ENCODE measurements around the gene PITPNC1. TPM values are rescaled to one million over a fixed set of nuclear protein-coding genes. Genes with fewer than 3 reads are reported as not detected.

PITPNC1 gene
- total RNA-seq, 1 donor from 2014 or later: 12.4 TPM

- peak overlapping the region; percentile 60 for H3K4me2 ChIP-seq (ENCODE audit: low read length)
- peak overlapping the region; percentile 63 for H3K9ac ChIP-seq (ENCODE audit: low read length)
- H3K9me3 ChIP-seq (ENCODE audit: insufficient read depth, low read depth, low read length): no peaks in the 10 kb centered on the region
- DNase-seq (ENCODE audit: low read depth): peak; percentile 97
- Mint-ChIP-seq H3K4me3 (ENCODE audit: unreplicated experiment) (peak overlapping the region; percentile 58), H3K27ac (ENCODE audit: unreplicated experiment) (peak overlapping the region; percentile 79), H3K9me3 (ENCODE audit: unreplicated experiment) (no peaks in the 10 kb centered on the region), H3K4me1 (ENCODE audit: low read depth, unreplicated experiment) (peaks cover 11% of the 10 kb centered on the region), H3K27me3 (ENCODE audit: low read depth, unreplicated experiment) (no peaks in the 10 kb centered on the region), H3K36me3 (ENCODE audit: low read depth, unreplicated experiment) (no peaks in the 10 kb centered on the region)
- H3K4me1 ChIP-seq (ENCODE audit: insufficient read depth, low read length): peaks cover 13% of the 10 kb centered on the region
- H4K20me1 ChIP-seq (ENCODE audit: insufficient read depth, low read length): no peaks in the 10 kb centered on the region
- H2AFZ ChIP-seq (ENCODE audit: low read depth, low read length): no peak overlapping the region
- no peaks in the 10 kb centered on the region for H3K36me3 ChIP-seq (ENCODE audit: insufficient read depth, low read length)
- FAIRE-seq: peak; percentile 87
- no peaks in the 10 kb centered on the region for H3K27me3 ChIP-seq (ENCODE audit: insufficient read depth, low read length)
- no peaks in the 10 kb centered on the region for H3K79me2 ChIP-seq (ENCODE audit: insufficient read depth, low read length)
- peak overlapping the region; percentile 70 for H3K27ac ChIP-seq (ENCODE audit: low read depth, low read length)
- TF ChIP-seq EZH2 (IDR thresholded peaks at IDR 0.05; ENCODE audit: insufficient read depth, low read length): no peak
- no peak for TF ChIP-seq CTCF (IDR thresholded peaks at IDR 0.05; ENCODE audit: insufficient read depth, low read depth, low read length)
- peak overlapping the region; percentile 22 for H3K4me3 ChIP-seq (ENCODE audit: insufficient read depth, low read depth, low read length)
These were observed 54.4 kb downstream of the PITPNC1 start for GRCh38 chr17:67431249-67432015.

- H4K20me1 ChIP-seq (ENCODE audit: insufficient read depth, low read length): no peaks in the 10 kb centered on the region
- H3K9ac ChIP-seq (ENCODE audit: low read length): no peak overlapping the region
- H3K4me1 Mint-ChIP-seq (ENCODE audit: low read depth, unreplicated experiment): peaks cover 11% of the 10 kb centered on the region
- no peaks in the 10 kb centered on the region for H3K9me3 ChIP-seq (ENCODE audit: insufficient read depth, low read depth, low read length)
- H3K27me3 Mint-ChIP-seq (ENCODE audit: low read depth, unreplicated experiment): no peaks in the 10 kb centered on the region
- no peak overlapping the region for H2AFZ ChIP-seq (ENCODE audit: low read depth, low read length)
- H3K36me3 Mint-ChIP-seq (ENCODE audit: low read depth, unreplicated experiment): no peaks in the 10 kb centered on the region
- H3K27ac Mint-ChIP-seq (ENCODE audit: unreplicated experiment): no peak overlapping the region
- no peaks in the 10 kb centered on the region for H3K9me3 Mint-ChIP-seq (ENCODE audit: unreplicated experiment)
- FAIRE-seq: no peak
- TF ChIP-seq CTCF (IDR thresholded peaks at IDR 0.05; ENCODE audit: insufficient read depth, low read depth, low read length): no peak
- TF ChIP-seq EZH2 (IDR thresholded peaks at IDR 0.05; ENCODE audit: insufficient read depth, low read length): no peak
- H3K4me3 Mint-ChIP-seq (ENCODE audit: unreplicated experiment): peak overlapping the region; percentile 30
- DNase-seq (ENCODE audit: low read depth): no peak
- H3K4me1 ChIP-seq (ENCODE audit: insufficient read depth, low read length): peaks cover 13% of the 10 kb centered on the region
- H3K27me3 ChIP-seq (ENCODE audit: insufficient read depth, low read length): no peaks in the 10 kb centered on the region
- no peak overlapping the region for H3K4me2 ChIP-seq (ENCODE audit: low read length)
- H3K27ac ChIP-seq (ENCODE audit: low read depth, low read length): no peak overlapping the region
- no peak overlapping the region for H3K4me3 ChIP-seq (ENCODE audit: insufficient read depth, low read depth, low read length)
- H3K36me3 ChIP-seq (ENCODE audit: insufficient read depth, low read length): no peaks in the 10 kb centered on the region
- no peaks in the 10 kb centered on the region for H3K79me2 ChIP-seq (ENCODE audit: insufficient read depth, low read length)
These were observed 56.3 kb downstream of the PITPNC1 start for GRCh38 chr17:67433248-67433924.
